SK-N-SH (cell line): ENCODE results near the gene FOSB. TPM values are rescaled to one million over a fixed set of nuclear protein-coding genes. Genes with fewer than 3 reads are reported as not detected.

Experiments
- CTCF ChIA-PET: fragments of 300-600, 350-600 bp; formaldehyde crosslinking; extraction: SDS; loops from one replicate; lab custom pipeline; 2021; lab: Yijun Ruan, JAX
- POLR2A ChIA-PET: fragments of 350-600 bp; sonication (Branson Sonifier 250); formaldehyde crosslinking; extraction: SDS; loops from one replicate; lab custom pipeline; 2020; ENCODE audit warnings: antibody characterized with exemption, inconsistent platforms; lab: Yijun Ruan, JAX
- DNase-seq: peaks from one replicate; pipeline ENCODE4 v3.0.0; 2012
- H2AFZ ChIP-seq: fragments of 200-600 bp; sonication (generic); 2 replicates; pipeline ENCODE4 v1.8.1; 2016; ENCODE audit warnings: antibody characterized with exemption, mild to moderate bottlenecking, low read depth
- H3F3A ChIP-seq: fragments of 200-600 bp; sonication (generic); replicated peaks from 2 replicates; pipeline ENCODE3; 2016; ENCODE audit warnings: antibody characterized with exemption, mild to moderate bottlenecking; ENCODE audit not compliant: insufficient read depth
- H3K27ac ChIP-seq, 2 experiments: fragments of 200-500 bp in 1 of 2; fragments of 200-600 bp in 1 of 2; sonication (Bioruptor generic) in 1 of 2; sonication (generic), shearing (Covaris generic) in 1 of 2; 2 replicates each; pipeline versions ENCODE4 v1.5.1 to v1.6.1; 2014 to 2016; ENCODE audit warnings: low read depth in 2 of 2, inconsistent platforms in 1 of 2, low read length in 1 of 2, mild to moderate bottlenecking in 1 of 2, mixed read lengths in 1 of 2
- H3K27me3 ChIP-seq: fragments of 200-600 bp; sonication (generic), shearing (Covaris generic); 2 replicates; pipeline ENCODE4 v1.6.1; 2016; ENCODE audit warnings: mixed run types; ENCODE audit not compliant: insufficient read depth
- H3K36me3 ChIP-seq, 2 experiments: fragments of 200-500 bp in 1 of 2; fragments of 200-600 bp in 1 of 2; sonication (Bioruptor generic) in 1 of 2; sonication (generic) in 1 of 2; replicated peaks in 1 of 2; 2 replicates each; pipeline versions ENCODE3 to v1.5.1; 2014 to 2016; ENCODE audit warnings: low read length in 1 of 2, mild to moderate bottlenecking in 1 of 2; ENCODE audit not compliant: insufficient read depth in 2 of 2, control insufficient read depth in 1 of 2
- H3K4me1 ChIP-seq, 2 experiments: fragments of 200-500 bp in 1 of 2; fragments of 200-600 bp in 1 of 2; sonication (Bioruptor generic) in 1 of 2; sonication (generic), shearing (Covaris generic) in 1 of 2; 2 replicates each; pipeline versions ENCODE4 v1.5.1 to v1.6.1; 2014 to 2016; ENCODE audit warnings: low read depth in 1 of 2, low read length in 1 of 2, mixed run types in 1 of 2; ENCODE audit not compliant: insufficient read depth in 2 of 2, control insufficient read depth in 1 of 2
- H3K4me2 ChIP-seq: fragments of 200-600 bp; sonication (generic), shearing (Covaris generic); 2 replicates; pipeline ENCODE4 v1.6.1; 2017; ENCODE audit warnings: mixed run types
- H3K4me3 ChIP-seq, 2 experiments: fragments of 200-500 bp in 1 of 2; fragments of 200-600 bp in 1 of 2; sonication (Bioruptor generic) in 1 of 2; sonication (generic), shearing (Covaris generic) in 1 of 2; 2 replicates each; pipeline versions ENCODE4 v1.5.1 to v1.8.1; 2014 to 2016; ENCODE audit warnings: low read depth in 2 of 2, inconsistent platforms in 1 of 2, low read length in 1 of 2, mild to moderate bottlenecking in 1 of 2, mixed read lengths in 1 of 2, moderate library complexity in 1 of 2
- H3K79me2 ChIP-seq: fragments of 200-600 bp; sonication (generic); 2 replicates; pipeline ENCODE4 v1.8.1; 2017; ENCODE audit warnings: mild to moderate bottlenecking; ENCODE audit not compliant: insufficient read depth
- H3K9ac ChIP-seq: fragments of 200-600 bp; sonication (generic); 2 replicates; pipeline ENCODE4 v1.6.1; 2017; ENCODE audit warnings: mixed run types
- H3K9me2 ChIP-seq: fragments of 200-600 bp; sonication (generic); 2 replicates; pipeline ENCODE4 v1.6.1; 2017; ENCODE audit warnings: mixed run types
- H3K9me3 ChIP-seq: fragments of 200-600 bp; sonication (generic); 2 replicates; pipeline ENCODE4 v1.6.1; 2017; ENCODE audit warnings: mixed run types, mild to moderate bottlenecking, moderate library complexity
- H4K20me1 ChIP-seq: fragments of 200-600 bp; sonication (generic); 2 replicates; pipeline ENCODE4 v1.6.1; 2017; ENCODE audit warnings: mild to moderate bottlenecking, mixed run types; ENCODE audit not compliant: insufficient read depth
- CHD2 ChIP-seq: fragments of 150-350 bp; IDR thresholded peaks from 2 replicates; pipeline ENCODE4 v1.6.1; 2018; ENCODE audit warnings: low read length; ENCODE audit not compliant: partially characterized antibody
- ELF1 ChIP-seq: IDR thresholded peaks from 2 replicates; pipeline ENCODE4 v1.4.0; 2012
- FOXJ3 ChIP-seq: sonication (generic); formaldehyde crosslinking; IDR thresholded peaks from 2 replicates; pipeline ENCODE4 v1.5.1; 2020; ENCODE audit warnings: mild to moderate bottlenecking, missing genetic modification reagents
- GABPA ChIP-seq: IDR thresholded peaks from 2 replicates; pipeline ENCODE4 v1.4.0; 2012; ENCODE audit warnings: low read depth, mild to moderate bottlenecking
- GATA2 ChIP-seq: sonication (generic); formaldehyde crosslinking; IDR thresholded peaks from 2 replicates; pipeline ENCODE4 v1.5.0; 2020; ENCODE audit warnings: mild to moderate bottlenecking, missing genetic modification reagents
- MEF2A ChIP-seq: IDR thresholded peaks from 2 replicates; pipeline ENCODE4 v1.4.0; 2012; ENCODE audit warnings: low read depth, borderline replicate concordance
- NFIC ChIP-seq: IDR thresholded peaks from 2 replicates; pipeline ENCODE4 v1.4.0; 2012; ENCODE audit warnings: borderline replicate concordance
- POLR2AphosphoS5 ChIP-seq: IDR thresholded peaks from 2 replicates; pipeline ENCODE4 v1.6.1; 2012; ENCODE audit warnings: low read depth, low read length
- RAD21 ChIP-seq: IDR thresholded peaks from 2 replicates; pipeline ENCODE4 v1.6.1; 2012; ENCODE audit warnings: mild to moderate bottlenecking, low read length
- RCOR1 ChIP-seq: fragments of 150-350 bp; IDR thresholded peaks from 2 replicates; pipeline ENCODE4 v1.6.1; 2017; ENCODE audit warnings: antibody characterized with exemption, low read length
- SIN3A ChIP-seq: IDR thresholded peaks from 2 replicates; pipeline ENCODE4 v1.6.1; 2012; ENCODE audit warnings: low read depth, mild to moderate bottlenecking, low read length, moderate library complexity, borderline replicate concordance
- TCF12 ChIP-seq: IDR thresholded peaks from 2 replicates; pipeline ENCODE4 v1.4.0; 2012
- TEAD4 ChIP-seq: IDR thresholded peaks from 2 replicates; pipeline ENCODE4 v1.4.0; 2012; ENCODE audit warnings: mild to moderate bottlenecking, borderline replicate concordance; ENCODE audit not compliant: insufficient read depth
- USF1 ChIP-seq: IDR thresholded peaks from 2 replicates; pipeline ENCODE4 v1.4.0; 2012; ENCODE audit warnings: low read depth, borderline replicate concordance
- USF2 ChIP-seq: fragments of 150-350 bp; IDR thresholded peaks from 2 replicates; pipeline ENCODE4 v1.6.1; 2017; ENCODE audit warnings: antibody characterized with exemption, low read length, low read depth, borderline replicate concordance
- YY1 ChIP-seq: IDR thresholded peaks from 2 replicates; pipeline ENCODE4 v1.4.0; 2012; ENCODE audit warnings: low read depth, mild to moderate bottlenecking
- WGBS: methylation state at CpG from one replicate; pipeline ENCODE4 v1.1.6; 2017; ENCODE audit warnings: low lambda C conversion rate; 5-methylcytosine and 5-hydroxymethylcytosine counted together
- polyA plus RNA-seq, 3 experiments: library from polyadenylated mRNA; depleted of rRNA; stranded (reverse); fragments of >200 nt; gene quantifications; 2 replicates each; pipeline ENCODE4 v1.2.3, GENCODE V29; 2012
- TF ChIP-seq, protein P1 (sequence below): fragments of 200-600 bp; sonication (generic); IDR thresholded peaks from 2 replicates; pipeline ENCODE4 v1.6.1; 2017; ENCODE audit warnings: antibody characterized with exemption, mild to moderate bottlenecking, moderate library complexity
- TF ChIP-seq, protein P2 (sequence below): IDR thresholded peaks from 2 replicates; pipeline ENCODE4 v1.6.1; 2012; ENCODE audit warnings: mild to moderate bottlenecking, low read depth, low read length, moderate library complexity

FOSB gene
- polyA plus RNA-seq, 1 of the 3 experiments (the other 2 are of a cell fraction): 78.2 TPM

DNA sequence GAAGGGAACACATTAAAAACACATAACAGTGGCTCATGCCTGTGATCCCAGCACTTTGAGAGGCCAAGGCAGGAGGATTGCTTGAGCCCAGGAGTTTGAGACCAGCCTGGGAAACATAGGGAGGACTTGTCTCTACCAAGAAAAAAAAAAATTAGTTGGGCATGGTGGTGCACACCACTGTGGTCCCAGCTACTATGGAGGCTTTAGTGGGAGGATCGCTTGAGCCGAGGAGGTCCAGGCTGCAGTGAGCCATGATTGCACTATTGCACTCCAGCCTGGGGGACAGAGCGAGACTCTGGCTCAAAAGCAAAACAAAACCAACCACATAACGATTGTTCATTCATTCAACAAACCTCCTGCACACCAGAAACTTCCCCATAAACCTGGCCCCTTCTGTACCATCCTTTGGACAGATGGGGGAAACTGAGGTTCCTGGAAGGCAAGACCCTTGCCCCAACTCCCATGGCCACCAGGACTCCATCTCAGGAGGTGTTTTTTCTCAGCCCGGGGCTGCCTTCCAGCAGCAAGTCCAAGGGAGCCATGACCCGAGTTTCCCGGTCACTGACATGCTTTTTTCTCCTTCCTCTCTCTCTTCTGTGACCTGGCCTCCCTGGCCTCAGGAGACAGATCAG, 4.3 kb downstream of the FOSB start:
- ChIA-PET POLR2A (no interaction called here), CTCF (interaction anchor here (0.6 to 27.6 kb wide), 5 partner anchors 10 to 42 kb away, joined by 3 to 870 read pairs (median 5); no protein-coding TSS in a partner anchor)
- H3K27ac ChIP-seq: no peak overlapping the region
- H3K9me3 ChIP-seq: no peaks in the 10 kb centered on the region
- no peak for DNase-seq
- H2AFZ ChIP-seq: no peak overlapping the region
- H3K4me3 ChIP-seq: no peak overlapping the region
- H3K9ac ChIP-seq: no peak overlapping the region
- H3F3A ChIP-seq: peaks cover 8% of the 10 kb centered on the region
- WGBS: 63% methylated on average over 7 of the region's 7 CpGs
- peaks cover 0 to 18% of the 10 kb centered on the region in 2 experiments; a peak in 1 of 4 replicates for H3K4me1 ChIP-seq
- no peaks in the 10 kb centered on the region for H3K36me3 ChIP-seq
- H3K27me3 ChIP-seq: no peaks in the 10 kb centered on the region
- H4K20me1 ChIP-seq: peaks cover 40% of the 10 kb centered on the region; the same call in 1 of the 2 replicates
- no peaks in the 10 kb centered on the region for H3K79me2 ChIP-seq
- H3K9me2 ChIP-seq: no peaks in the 10 kb centered on the region
- H3K4me2 ChIP-seq: no peak overlapping the region
- TF ChIP-seq NFIC (no peak), MEF2A (no peak), RAD21 (no peak), POLR2AphosphoS5 (no peak), TEAD4 (no peak), CHD2 (no peak), FOXJ3 (CRISPR knock-in tag) (no peak), GABPA (no peak), RCOR1 (no peak), SIN3A (no peak)
- TF ChIP-seq, protein P1, sequence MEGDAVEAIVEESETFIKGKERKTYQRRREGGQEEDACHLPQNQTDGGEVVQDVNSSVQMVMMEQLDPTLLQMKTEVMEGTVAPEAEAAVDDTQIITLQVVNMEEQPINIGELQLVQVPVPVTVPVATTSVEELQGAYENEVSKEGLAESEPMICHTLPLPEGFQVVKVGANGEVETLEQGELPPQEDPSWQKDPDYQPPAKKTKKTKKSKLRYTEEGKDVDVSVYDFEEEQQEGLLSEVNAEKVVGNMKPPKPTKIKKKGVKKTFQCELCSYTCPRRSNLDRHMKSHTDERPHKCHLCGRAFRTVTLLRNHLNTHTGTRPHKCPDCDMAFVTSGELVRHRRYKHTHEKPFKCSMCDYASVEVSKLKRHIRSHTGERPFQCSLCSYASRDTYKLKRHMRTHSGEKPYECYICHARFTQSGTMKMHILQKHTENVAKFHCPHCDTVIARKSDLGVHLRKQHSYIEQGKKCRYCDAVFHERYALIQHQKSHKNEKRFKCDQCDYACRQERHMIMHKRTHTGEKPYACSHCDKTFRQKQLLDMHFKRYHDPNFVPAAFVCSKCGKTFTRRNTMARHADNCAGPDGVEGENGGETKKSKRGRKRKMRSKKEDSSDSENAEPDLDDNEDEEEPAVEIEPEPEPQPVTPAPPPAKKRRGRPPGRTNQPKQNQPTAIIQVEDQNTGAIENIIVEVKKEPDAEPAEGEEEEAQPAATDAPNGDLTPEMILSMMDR: no peak

GRCh38 chr19:45472563-45473366, 5.0 kb downstream of the FOSB start:
- H3K27ac ChIP-seq: no peak overlapping the region
- no peak overlapping the region for H3K4me2 ChIP-seq
- WGBS: 73% methylated on average over 42 of the region's 44 CpGs
- H3K9ac ChIP-seq: no peak overlapping the region
- no peak overlapping the region for H2AFZ ChIP-seq
- H4K20me1 ChIP-seq: peaks cover 40% of the 10 kb centered on the region; the same call in 1 of the 2 replicates
- no peaks in the 10 kb centered on the region for H3K27me3 ChIP-seq
- DNase-seq: no peak
- POLR2A ChIA-PET: no interaction called here
- H3K4me1 ChIP-seq: peaks cover 0 to 17% of the 10 kb centered on the region in 2 experiments; a peak in 1 of 4 replicates
- no peak overlapping the region for H3K4me3 ChIP-seq
- CTCF ChIA-PET: interaction anchor here (0.6 to 27.6 kb wide), 4 partner anchors 11 to 42 kb away, joined by 3 to 870 read pairs (median 8); no protein-coding TSS in a partner anchor
- H3F3A ChIP-seq: peaks cover 8% of the 10 kb centered on the region
- H3K9me2 ChIP-seq: no peaks in the 10 kb centered on the region
- H3K36me3 ChIP-seq: no peaks in the 10 kb centered on the region
- H3K79me2 ChIP-seq: no peaks in the 10 kb centered on the region
- H3K9me3 ChIP-seq: no peaks in the 10 kb centered on the region
- TF ChIP-seq TCF12: no peak
- TF ChIP-seq CHD2: no peak
- TF ChIP-seq GATA2 (CRISPR knock-in tag): no peak
- TF ChIP-seq POLR2AphosphoS5: no peak
- no peak for TF ChIP-seq SIN3A
- TF ChIP-seq, protein P2, sequence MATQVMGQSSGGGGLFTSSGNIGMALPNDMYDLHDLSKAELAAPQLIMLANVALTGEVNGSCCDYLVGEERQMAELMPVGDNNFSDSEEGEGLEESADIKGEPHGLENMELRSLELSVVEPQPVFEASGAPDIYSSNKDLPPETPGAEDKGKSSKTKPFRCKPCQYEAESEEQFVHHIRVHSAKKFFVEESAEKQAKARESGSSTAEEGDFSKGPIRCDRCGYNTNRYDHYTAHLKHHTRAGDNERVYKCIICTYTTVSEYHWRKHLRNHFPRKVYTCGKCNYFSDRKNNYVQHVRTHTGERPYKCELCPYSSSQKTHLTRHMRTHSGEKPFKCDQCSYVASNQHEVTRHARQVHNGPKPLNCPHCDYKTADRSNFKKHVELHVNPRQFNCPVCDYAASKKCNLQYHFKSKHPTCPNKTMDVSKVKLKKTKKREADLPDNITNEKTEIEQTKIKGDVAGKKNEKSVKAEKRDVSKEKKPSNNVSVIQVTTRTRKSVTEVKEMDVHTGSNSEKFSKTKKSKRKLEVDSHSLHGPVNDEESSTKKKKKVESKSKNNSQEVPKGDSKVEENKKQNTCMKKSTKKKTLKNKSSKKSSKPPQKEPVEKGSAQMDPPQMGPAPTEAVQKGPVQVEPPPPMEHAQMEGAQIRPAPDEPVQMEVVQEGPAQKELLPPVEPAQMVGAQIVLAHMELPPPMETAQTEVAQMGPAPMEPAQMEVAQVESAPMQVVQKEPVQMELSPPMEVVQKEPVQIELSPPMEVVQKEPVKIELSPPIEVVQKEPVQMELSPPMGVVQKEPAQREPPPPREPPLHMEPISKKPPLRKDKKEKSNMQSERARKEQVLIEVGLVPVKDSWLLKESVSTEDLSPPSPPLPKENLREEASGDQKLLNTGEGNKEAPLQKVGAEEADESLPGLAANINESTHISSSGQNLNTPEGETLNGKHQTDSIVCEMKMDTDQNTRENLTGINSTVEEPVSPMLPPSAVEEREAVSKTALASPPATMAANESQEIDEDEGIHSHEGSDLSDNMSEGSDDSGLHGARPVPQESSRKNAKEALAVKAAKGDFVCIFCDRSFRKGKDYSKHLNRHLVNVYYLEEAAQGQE: no peak
- no peak for TF ChIP-seq NFIC
- TF ChIP-seq ELF1: no peak
- no peak for TF ChIP-seq USF2
- TF ChIP-seq YY1: no peak
- TF ChIP-seq GABPA: no peak
- TF ChIP-seq USF1: no peak
- no peak for TF ChIP-seq RAD21
- TF ChIP-seq FOXJ3 (CRISPR knock-in tag): no peak
